ENCODE measurements around the gene RASAL2.

GRCh38 chr1:178371235-178371634 lies 277.3 kb downstream of the RASAL2 start:
- TF ChIP-seq FOXM1 (IDR thresholded peaks at IDR 0.05; ENCODE audit: borderline replicate concordance): no peak
- TF ChIP-seq TARDBP (IDR thresholded peaks at IDR 0.05): no peak
- no peak for TF ChIP-seq L3MBTL2 (conservative IDR thresholded peaks at IDR 0.05)
- TF ChIP-seq SP1 (IDR thresholded peaks at IDR 0.05): no peak
- no peak for TF ChIP-seq NFRKB (IDR thresholded peaks at IDR 0.05)
- no peak for TF ChIP-seq ELF4 (IDR thresholded peaks at IDR 0.05)
- no peak for TF ChIP-seq ARNT (IDR thresholded peaks at IDR 0.05)
- no peak for TF ChIP-seq SUZ12 (IDR thresholded peaks at IDR 0.05)
- no peak for TF ChIP-seq PKNOX1 (IDR thresholded peaks at IDR 0.05)
- no peak for TF ChIP-seq HDGF (IDR thresholded peaks at IDR 0.05; ENCODE audit: borderline replicate concordance)
- no peak for TF ChIP-seq FOXK2 (IDR thresholded peaks at IDR 0.05)
- no peak for TF ChIP-seq FOXA1 (IDR thresholded peaks at IDR 0.05)
- TF ChIP-seq BHLHE40 (IDR thresholded peaks at IDR 0.05; ENCODE audit: borderline replicate concordance): no peak

All from HEK293T (cell line).